Subcutaneous adipose tissue (tissue), 4 donors: ENCODE data around the gene ZNF273. TPM values are rescaled to one million over a fixed set of nuclear protein-coding genes. Genes with fewer than 3 reads are reported as not detected.

Experiments
- total RNA-seq, 4 donors: library from RNA; depleted of rRNA; stranded (reverse); fragments of >200 nt; gene quantifications; one replicate each; pipeline ENCODE4 v1.1.0, GENCODE V29; 2016
- TF ChIP-seq, protein P1 (sequence below): fragments of 450-650 bp; IDR thresholded peaks from one replicate; pipeline ENCODE4 v1.5.1; 2016; ENCODE audit warnings: low read depth, mild to moderate bottlenecking, control low read depth, antibody characterized with exemption, moderate library complexity

ZNF273 gene
- total RNA-seq, 4 donors from 2014 or later = 4.4 to 8.1 (median 6.8) TPM

DNA sequence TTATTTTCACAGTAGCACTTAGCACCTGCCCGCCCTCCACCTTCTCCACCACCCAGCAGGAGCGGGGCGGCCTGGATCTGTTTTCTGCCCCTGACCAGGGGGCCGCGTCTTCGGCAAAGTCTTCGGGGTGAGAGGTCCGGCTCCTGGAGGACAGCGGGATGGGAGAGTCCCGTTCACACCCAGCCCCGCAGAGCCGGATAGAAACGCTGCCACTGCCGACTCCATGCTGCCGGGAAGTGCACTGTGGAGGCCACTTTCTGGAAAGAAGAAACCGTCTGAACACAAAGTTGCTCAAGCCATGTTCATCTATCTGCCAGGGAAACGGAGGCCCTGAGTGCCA lies 14.5 kb upstream of the ZNF273 start:
- TF ChIP-seq, protein P1, sequence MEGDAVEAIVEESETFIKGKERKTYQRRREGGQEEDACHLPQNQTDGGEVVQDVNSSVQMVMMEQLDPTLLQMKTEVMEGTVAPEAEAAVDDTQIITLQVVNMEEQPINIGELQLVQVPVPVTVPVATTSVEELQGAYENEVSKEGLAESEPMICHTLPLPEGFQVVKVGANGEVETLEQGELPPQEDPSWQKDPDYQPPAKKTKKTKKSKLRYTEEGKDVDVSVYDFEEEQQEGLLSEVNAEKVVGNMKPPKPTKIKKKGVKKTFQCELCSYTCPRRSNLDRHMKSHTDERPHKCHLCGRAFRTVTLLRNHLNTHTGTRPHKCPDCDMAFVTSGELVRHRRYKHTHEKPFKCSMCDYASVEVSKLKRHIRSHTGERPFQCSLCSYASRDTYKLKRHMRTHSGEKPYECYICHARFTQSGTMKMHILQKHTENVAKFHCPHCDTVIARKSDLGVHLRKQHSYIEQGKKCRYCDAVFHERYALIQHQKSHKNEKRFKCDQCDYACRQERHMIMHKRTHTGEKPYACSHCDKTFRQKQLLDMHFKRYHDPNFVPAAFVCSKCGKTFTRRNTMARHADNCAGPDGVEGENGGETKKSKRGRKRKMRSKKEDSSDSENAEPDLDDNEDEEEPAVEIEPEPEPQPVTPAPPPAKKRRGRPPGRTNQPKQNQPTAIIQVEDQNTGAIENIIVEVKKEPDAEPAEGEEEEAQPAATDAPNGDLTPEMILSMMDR = no peak

DNA sequence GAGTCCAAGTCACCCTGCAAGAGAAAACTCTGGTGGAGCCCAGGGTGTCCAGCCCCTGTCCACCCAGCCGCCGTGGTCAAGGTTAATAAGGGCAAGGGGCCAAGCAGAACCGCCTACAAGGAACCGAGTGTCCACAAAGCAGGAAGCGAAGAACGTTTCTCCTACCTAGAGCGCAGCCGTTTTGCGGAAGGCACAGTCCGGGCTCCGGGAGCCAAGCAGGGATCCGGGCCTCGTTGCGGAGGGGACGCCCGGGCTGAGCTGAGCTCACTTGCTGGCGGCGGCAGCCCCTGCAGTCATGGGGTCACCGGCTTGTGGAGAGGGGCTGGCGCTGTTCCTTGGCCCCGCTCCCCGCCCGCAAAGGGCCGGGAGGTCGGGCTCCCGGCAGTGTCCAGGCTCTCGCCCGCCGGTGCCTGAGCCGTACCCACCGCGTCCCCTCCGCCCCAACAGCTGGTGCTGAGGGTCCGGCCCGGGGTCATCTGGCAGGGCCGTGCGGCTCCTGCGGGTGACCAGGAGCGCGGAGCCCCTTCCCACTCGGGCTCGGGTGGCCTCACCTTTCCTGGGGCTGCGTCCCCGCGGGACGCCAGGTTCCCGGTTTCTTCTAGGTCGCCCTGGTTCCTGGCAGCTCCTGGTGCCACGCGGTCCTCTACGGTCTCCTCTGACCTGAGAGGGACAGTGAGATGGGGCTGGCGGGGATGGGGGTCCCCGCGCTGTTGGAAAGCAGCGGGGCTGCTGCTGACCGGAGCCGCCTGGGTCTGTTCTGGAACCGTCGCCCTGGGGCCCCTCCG lies 14.0 kb upstream of the ZNF273 start:
- TF ChIP-seq, protein P1 = no peak

DNA sequence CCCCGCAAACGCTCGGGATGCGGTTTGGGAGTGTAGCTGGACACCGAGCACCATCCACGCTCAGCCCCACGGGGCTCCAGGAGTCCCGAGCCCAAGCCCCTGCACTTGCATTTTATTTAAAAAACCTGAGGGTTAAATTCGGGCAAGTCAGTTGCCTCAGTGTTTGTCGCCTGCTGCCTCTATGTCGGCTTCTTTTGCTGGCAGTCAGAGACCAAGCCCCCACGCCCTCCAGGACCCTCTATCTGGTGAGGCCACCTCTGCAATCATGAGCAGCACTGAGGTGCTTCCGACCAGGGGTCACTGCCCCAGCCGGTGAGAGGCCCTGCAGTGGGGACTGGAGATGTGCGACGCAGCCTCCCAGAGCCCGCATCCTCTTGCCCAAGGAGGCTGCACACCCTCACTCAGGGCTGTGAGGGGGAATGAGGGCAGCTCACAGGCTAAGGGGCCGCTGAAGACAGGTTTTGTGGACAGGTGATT lies 13.3 kb upstream of the ZNF273 start:
- TF ChIP-seq, protein P1 = no peak

DNA sequence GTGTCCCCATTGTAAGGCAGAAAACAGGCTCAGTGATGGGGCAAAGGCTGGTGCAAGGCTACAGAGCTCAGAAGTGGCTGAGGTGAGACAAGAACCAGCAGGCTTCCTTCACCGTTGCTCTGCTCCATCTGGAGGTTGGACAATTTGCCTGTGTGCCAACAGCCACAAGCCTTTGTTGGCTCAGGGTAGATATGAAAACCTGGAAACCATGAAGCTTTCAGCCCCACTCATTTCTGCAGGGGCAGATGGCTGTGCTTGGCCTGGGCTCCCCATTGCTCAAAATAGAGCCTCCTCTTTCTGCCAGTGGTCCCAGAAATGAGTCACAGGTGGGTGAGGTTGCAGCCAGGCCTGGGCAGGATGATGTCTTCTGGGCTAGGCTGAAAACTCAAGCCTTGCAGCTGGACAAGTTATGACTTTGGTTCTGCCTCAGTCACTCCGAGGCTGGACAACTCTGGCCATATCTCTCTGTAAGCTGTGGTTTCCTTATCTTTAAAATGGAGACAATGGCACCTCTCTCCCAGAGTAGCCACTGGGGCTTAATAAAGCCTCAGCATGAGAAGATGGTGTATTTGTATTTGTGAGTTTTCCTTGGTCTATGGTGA lies 12.2 kb upstream of the ZNF273 start:
- TF ChIP-seq, protein P1 = no peak

DNA sequence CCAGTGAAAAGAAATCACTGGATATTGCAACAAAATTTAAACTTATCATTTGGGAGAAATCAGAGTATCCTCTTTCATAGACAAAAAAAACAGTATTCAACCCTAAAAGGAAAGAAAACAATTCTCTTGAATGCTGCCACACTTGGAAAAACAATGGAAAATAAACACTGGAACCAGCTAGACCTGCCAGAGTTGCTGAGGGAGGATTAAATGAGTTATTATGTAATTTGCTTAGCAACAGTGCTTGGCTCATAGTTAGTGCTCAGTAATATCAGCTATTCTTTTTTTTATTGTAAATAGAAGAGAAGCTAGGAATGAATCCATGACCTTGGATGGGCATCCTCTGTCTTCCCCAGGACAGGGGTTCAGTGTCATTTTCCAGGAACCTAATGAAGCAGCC lies 11.0 kb upstream of the ZNF273 start:
- TF ChIP-seq, protein P1 = no peak

DNA sequence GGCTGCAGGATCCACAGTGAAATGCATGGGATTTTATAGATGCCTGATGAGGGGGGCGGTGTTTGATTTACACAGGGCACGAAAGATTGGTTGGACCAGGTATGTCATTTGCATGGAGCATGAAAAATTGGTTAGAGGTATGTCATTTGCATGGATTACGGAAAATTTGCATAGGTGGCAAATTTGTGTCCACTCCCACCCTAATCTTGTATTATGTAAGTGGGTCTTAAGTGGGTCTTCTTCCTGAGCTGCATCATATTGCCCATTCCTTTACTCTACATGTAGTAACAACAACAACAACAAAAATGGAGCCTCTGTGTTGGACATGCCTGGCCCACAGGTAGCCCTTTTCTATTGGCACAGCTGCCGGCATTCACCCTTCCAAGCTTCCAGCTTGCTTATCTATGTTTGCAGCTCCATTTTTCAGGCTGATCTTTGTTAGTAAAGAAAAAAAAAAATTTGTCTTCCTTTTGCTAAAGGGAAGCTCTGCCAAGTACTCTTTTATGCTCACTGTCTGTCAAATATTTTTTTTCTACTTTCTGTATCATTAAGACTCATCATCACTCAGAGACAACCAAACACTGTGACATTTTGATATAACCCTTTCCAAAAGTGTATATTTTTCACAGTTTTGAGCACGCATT lies 10.3 kb upstream of the ZNF273 start:
- TF ChIP-seq, protein P1 = no peak

DNA sequence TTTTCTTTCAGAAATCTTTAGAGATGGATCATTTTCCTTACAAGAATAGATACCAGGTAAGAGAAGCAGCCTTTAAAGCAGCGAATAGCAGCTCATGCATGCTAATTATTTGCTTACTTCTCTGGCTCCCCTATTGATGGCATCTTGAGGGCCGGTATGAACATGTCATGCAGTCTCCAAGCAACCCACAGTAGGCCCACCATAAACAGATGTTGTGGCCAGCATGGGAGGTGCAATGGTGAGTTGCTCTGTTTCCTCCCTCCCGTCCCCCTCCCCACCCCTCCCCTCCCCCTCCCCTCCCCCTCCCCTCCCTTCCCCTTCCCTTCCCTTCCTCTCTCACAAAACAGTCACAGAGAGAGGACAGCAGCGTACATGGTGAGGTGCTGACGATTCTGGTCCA lies 9.7 kb upstream of the ZNF273 start:
- TF ChIP-seq, protein P1 = no peak
